Caco-2 (cell line): ENCODE results near the gene TBX4. TPM values are rescaled to one million over a fixed set of nuclear protein-coding genes. Genes with fewer than 3 reads are reported as not detected.
A peak's percentile ranks its signal among the peaks of the same experiment; 100 is the strongest.

Experiments
- BruUV-seq: library from RNA; stranded (reverse); fragments of 400-500 nt; replicated peaks from 2 replicates; lab custom pipeline; 2021; lab: Mats Ljungman, UMichigan
- CTCF ChIA-PET: fragments of 300-600 bp; sonication (Branson Sonifier 250); formaldehyde crosslinking; loops from one replicate; lab custom pipeline; 2022; ENCODE audit warnings: antibody characterized with exemption; lab: Charles Lee
- POLR2A ChIA-PET: fragments of 300-600 bp; sonication (Branson Sonifier 250); formaldehyde crosslinking; loops from one replicate; lab custom pipeline; 2022; ENCODE audit warnings: antibody characterized with exemption; lab: Charles Lee
- DNase-seq, 2 experiments: peaks; one replicate each; pipeline versions ENCODE4 v3.0.0 to v3.0.0-alpha.2; 2020 to 2022
- H3K27me3 ChIP-seq: replicated peaks from 2 replicates; pipeline ENCODE4 v1.6.0; 2011; ENCODE audit warnings: low read length; ENCODE audit not compliant: control insufficient read depth, insufficient read depth
- H3K36me3 ChIP-seq: 2 replicates; pipeline ENCODE4 v1.5.1; 2011; ENCODE audit warnings: low read length; ENCODE audit not compliant: control insufficient read depth, insufficient read depth
- H3K4me1 ChIP-seq: fragments of 250-450 bp; sonication (Bioruptor Pico); 2 replicates; pipeline ENCODE4 v1.5.1; 2020; ENCODE audit warnings: mild to moderate bottlenecking
- H3K4me3 ChIP-seq: 2 replicates; pipeline ENCODE4 v1.5.1; 2011; ENCODE audit warnings: low read depth, mild to moderate bottlenecking, control low read depth, low read length
- H3K9me3 ChIP-seq: fragments of 250-450 bp; sonication (Bioruptor Pico); 2 replicates; pipeline ENCODE4 v1.5.1; 2020; ENCODE audit warnings: mild to moderate bottlenecking, moderate library complexity
- H3K27ac Mint-ChIP-seq: one replicate; pipeline ENCODE4 v1.8.0; 2022; ENCODE audit warnings: mixed read lengths; ENCODE audit not compliant: unreplicated experiment
- H3K27me3 Mint-ChIP-seq: one replicate; pipeline ENCODE4 v1.8.0; 2022; ENCODE audit warnings: mixed read lengths; ENCODE audit not compliant: insufficient read depth, unreplicated experiment
- H3K36me3 Mint-ChIP-seq: one replicate; pipeline ENCODE4 v1.8.0; 2022; ENCODE audit warnings: mild to moderate bottlenecking, mixed read lengths; ENCODE audit not compliant: insufficient read depth, unreplicated experiment
- H3K4me1 Mint-ChIP-seq: one replicate; pipeline ENCODE4 v1.8.0; 2022; ENCODE audit warnings: low read depth, mixed read lengths; ENCODE audit not compliant: unreplicated experiment
- H3K4me3 Mint-ChIP-seq: one replicate; pipeline ENCODE4 v1.8.0; 2022; ENCODE audit warnings: mild to moderate bottlenecking, moderate library complexity, mixed read lengths; ENCODE audit not compliant: unreplicated experiment
- H3K9me3 Mint-ChIP-seq: one replicate; pipeline ENCODE4 v1.8.0; 2022; ENCODE audit warnings: mixed read lengths; ENCODE audit not compliant: unreplicated experiment
- CTCF ChIP-seq, 2 experiments: fragments of 200-600 bp in 1 of 2; IDR thresholded peaks; 1 replicate in 1 of 2; 2 replicates in 1 of 2; pipeline versions ENCODE4 v1.5.1 to v1.8.0; 2011 to 2022; ENCODE audit warnings: antibody characterized with exemption in 1 of 2, control low read depth in 1 of 2, inconsistent platforms in 1 of 2, low read depth in 1 of 2, low read length in 1 of 2, mild to moderate bottlenecking in 1 of 2, moderate library complexity in 1 of 2; ENCODE audit not compliant: insufficient read depth in 1 of 2, severe bottlenecking in 1 of 2, unreplicated experiment in 1 of 2
- intact Hi-C: fragments of 100-400 bp; cut with micrococcal nuclease; formaldehyde crosslinking; loops from one replicate; pipeline ENCODE4 v1.10.0; 2022; ENCODE audit not compliant: unreplicated experiment
- total RNA-seq: library from RNA; stranded (reverse); gene quantifications from 2 replicates; pipeline ENCODE4 v1.2.3, GENCODE V29; 2022

Gene TBX4
- total RNA-seq, 1 experiment from 2014 or later = 2.5 TPM

- H3K4me1 ChIP-seq = peaks cover 57% of the 10 kb centered on the region
- H3K27ac Mint-ChIP-seq = peak overlapping the region; percentile 1
- DNase-seq = peak in 1 of 2 experiments; percentile 21
- H3K4me3 ChIP-seq = no peak overlapping the region
- H3K4me3 Mint-ChIP-seq = no peak overlapping the region
- no peaks in the 10 kb centered on the region for H3K36me3 ChIP-seq
- intact Hi-C loops = no loop called here
- H3K36me3 Mint-ChIP-seq = peaks cover under 1% of the 10 kb centered on the region
- TF ChIP-seq CTCF (IDR thresholded peaks at IDR 0.05; ENCODE audit: insufficient read depth in 1 of 2, low read depth in 1 of 2, low read length in 1 of 2, severe bottlenecking in 1 of 2, unreplicated experiment in 1 of 2) = no peak
- no peaks in the 10 kb centered on the region for H3K9me3 ChIP-seq
- peaks cover 37% of the 10 kb centered on the region for H3K4me1 Mint-ChIP-seq
- no peaks in the 10 kb centered on the region for H3K9me3 Mint-ChIP-seq
- no peaks in the 10 kb centered on the region for H3K27me3 ChIP-seq
- POLR2A ChIA-PET = no interaction called here
- BruUV-seq = no TSS peak
- H3K27me3 Mint-ChIP-seq = no peaks in the 10 kb centered on the region
- CTCF ChIA-PET = interaction anchor here (0.6 to 1.6 kb wide), 5 partner anchors 26 to 56 kb away, joined by 3 to 5 read pairs (median 4); no protein-coding TSS in a partner anchor
Measured at GRCh38 chr17:61468263-61468907, 16.2 kb downstream of the TBX4 start.

GRCh38 chr17:61469474-61469873 lies 17.3 kb downstream of the TBX4 start:
- no peak for TF ChIP-seq CTCF (IDR thresholded peaks at IDR 0.05; ENCODE audit: insufficient read depth in 1 of 2, low read depth in 1 of 2, low read length in 1 of 2, severe bottlenecking in 1 of 2, unreplicated experiment in 1 of 2)
- Mint-ChIP-seq H3K27ac (no peak overlapping the region), H3K27me3 (no peaks in the 10 kb centered on the region), H3K4me3 (no peak overlapping the region), H3K9me3 (no peaks in the 10 kb centered on the region), H3K36me3 (no peaks in the 10 kb centered on the region), H3K4me1 (peaks cover 30% of the 10 kb centered on the region)
- no TSS peak for BruUV-seq
- intact Hi-C loops = no loop called here
- no peak for DNase-seq
- POLR2A ChIA-PET = no interaction called here
- Histone ChIP-seq H3K4me3 (no peak overlapping the region), H3K4me1 (peaks cover 46% of the 10 kb centered on the region), H3K36me3 (no peaks in the 10 kb centered on the region), H3K9me3 (no peaks in the 10 kb centered on the region), H3K27me3 (no peaks in the 10 kb centered on the region)
- CTCF ChIA-PET = interaction anchor here (1.6 kb wide), 1 partner anchor 42 kb away, joined by 5 read pairs; no protein-coding TSS in a partner anchor

GRCh38 chr17:61469949-61470348 lies 17.7 kb downstream of the TBX4 start:
- POLR2A ChIA-PET = no interaction called here

More at GRCh38 chr17:61469949-61470348, 17.7 kb downstream of the TBX4 start:
- H3K4me3 ChIP-seq = no peak overlapping the region
- no peak overlapping the region for H3K27ac Mint-ChIP-seq
- no peak for DNase-seq
- no TSS peak for BruUV-seq
- no peaks in the 10 kb centered on the region for H3K9me3 Mint-ChIP-seq
- H3K4me1 ChIP-seq = peaks cover 42% of the 10 kb centered on the region
- H3K4me1 Mint-ChIP-seq = peaks cover 28% of the 10 kb centered on the region
- TF ChIP-seq CTCF (IDR thresholded peaks at IDR 0.05; ENCODE audit: insufficient read depth in 1 of 2, low read depth in 1 of 2, low read length in 1 of 2, severe bottlenecking in 1 of 2, unreplicated experiment in 1 of 2) = no peak
- H3K4me3 Mint-ChIP-seq = no peak overlapping the region
- no peaks in the 10 kb centered on the region for H3K27me3 ChIP-seq
- no peaks in the 10 kb centered on the region for H3K36me3 Mint-ChIP-seq
- no peaks in the 10 kb centered on the region for H3K27me3 Mint-ChIP-seq
- intact Hi-C loops = no loop called here
- no peaks in the 10 kb centered on the region for H3K9me3 ChIP-seq
- CTCF ChIA-PET = interaction anchor here (1.2 to 1.6 kb wide), 2 partner anchors 21 to 43 kb away, joined by 4 to 5 read pairs; no protein-coding TSS in a partner anchor
- no peaks in the 10 kb centered on the region for H3K36me3 ChIP-seq
